PC-9 (cell line): ENCODE data around the gene ZNF143.

ENCODE experiments used
- EZH2 ChIP-seq: fragments of 200-600 bp; sonication (generic); IDR thresholded peaks from 2 replicates; pipeline ENCODE4 v1.8.0; 2017; ENCODE audit warnings: antibody characterized with exemption, low read depth
- TF ChIP-seq, protein P1 (sequence below): fragments of 200-600 bp; sonication (generic); conservative IDR thresholded peaks from 2 replicates; pipeline ENCODE4 v1.6.1; 2017; ENCODE audit warnings: mixed run types, antibody characterized with exemption, mild to moderate bottlenecking, moderate library complexity

DNA sequence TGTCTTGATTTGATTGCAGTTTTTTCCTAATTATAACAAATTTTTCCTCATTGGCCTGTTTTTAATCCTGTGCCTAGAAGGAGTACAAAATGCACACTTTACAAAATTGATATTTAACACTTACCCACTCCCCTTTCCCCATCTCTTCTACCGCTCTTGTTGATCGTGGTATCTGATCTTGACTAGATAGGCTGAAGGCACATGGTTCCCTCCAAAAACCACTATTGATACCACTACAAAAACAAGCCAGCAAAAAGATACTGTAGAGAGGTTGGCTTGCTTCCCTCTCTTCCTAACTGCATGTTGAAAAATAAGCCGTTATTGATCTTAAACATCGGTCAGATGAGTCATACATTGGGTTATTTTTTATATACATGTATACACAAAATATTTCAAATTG, 14.6 kb upstream of the ZNF143 start:
- TF ChIP-seq, protein P1, sequence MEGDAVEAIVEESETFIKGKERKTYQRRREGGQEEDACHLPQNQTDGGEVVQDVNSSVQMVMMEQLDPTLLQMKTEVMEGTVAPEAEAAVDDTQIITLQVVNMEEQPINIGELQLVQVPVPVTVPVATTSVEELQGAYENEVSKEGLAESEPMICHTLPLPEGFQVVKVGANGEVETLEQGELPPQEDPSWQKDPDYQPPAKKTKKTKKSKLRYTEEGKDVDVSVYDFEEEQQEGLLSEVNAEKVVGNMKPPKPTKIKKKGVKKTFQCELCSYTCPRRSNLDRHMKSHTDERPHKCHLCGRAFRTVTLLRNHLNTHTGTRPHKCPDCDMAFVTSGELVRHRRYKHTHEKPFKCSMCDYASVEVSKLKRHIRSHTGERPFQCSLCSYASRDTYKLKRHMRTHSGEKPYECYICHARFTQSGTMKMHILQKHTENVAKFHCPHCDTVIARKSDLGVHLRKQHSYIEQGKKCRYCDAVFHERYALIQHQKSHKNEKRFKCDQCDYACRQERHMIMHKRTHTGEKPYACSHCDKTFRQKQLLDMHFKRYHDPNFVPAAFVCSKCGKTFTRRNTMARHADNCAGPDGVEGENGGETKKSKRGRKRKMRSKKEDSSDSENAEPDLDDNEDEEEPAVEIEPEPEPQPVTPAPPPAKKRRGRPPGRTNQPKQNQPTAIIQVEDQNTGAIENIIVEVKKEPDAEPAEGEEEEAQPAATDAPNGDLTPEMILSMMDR = no peak
- TF ChIP-seq EZH2 = no peak
